Muscle of back (tissue), 11 donors: ENCODE data around the gene FAT3. TPM values are rescaled to one million over a fixed set of nuclear protein-coding genes. Genes with fewer than 3 reads are reported as not detected.

Experiments
- DNase-seq, 3 donors: peaks; one replicate each; pipeline versions ENCODE4 v3.0.0 to v3.0.0-alpha.2; 2013
- polyA plus RNA-seq, 10 donors: library from polyadenylated mRNA; unstranded; fragments of 120-200 nt; gene quantifications; one replicate each; pipeline ENCODE4 v1.2.1, GENCODE V29; 2013; ENCODE audit not compliant: insufficient read length in 10 of 10

FAT3 gene
- polyA plus RNA-seq, 10 donors: 1.6 to 5.4 (median 2.6) TPM

- DNase-seq: peak in 1 of 3 donors; percentile 45
Observed at GRCh38 chr11:92227230-92227814, 2.7 kb downstream of the FAT3 start.

GRCh38 chr11:92227959-92228935 lies 3.6 kb downstream of the FAT3 start:
- no peak for DNase-seq

GRCh38 chr11:92236856-92237255 lies 12.2 kb downstream of the FAT3 start:
- no peak for DNase-seq

DNA sequence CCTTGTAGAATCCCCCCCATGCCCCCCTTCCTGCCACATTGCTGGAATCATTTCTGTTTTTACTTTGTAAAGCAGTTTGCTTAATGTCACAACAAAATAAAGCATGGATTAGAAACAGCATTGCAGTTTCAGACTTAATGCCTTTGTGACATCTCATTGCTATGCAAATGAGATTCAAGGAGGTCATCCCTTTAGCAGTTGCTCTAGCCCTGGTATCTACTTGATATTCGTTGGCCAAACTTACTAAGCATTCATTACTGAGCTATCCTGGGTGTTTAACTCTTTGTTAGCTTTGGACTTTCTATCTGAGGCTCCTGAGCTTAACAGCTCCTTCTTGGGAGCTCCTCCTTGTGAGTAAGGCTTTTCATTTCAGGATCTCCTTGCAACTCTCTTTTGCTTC lies 16.3 kb downstream of the FAT3 start:
- no peak for DNase-seq

DNA sequence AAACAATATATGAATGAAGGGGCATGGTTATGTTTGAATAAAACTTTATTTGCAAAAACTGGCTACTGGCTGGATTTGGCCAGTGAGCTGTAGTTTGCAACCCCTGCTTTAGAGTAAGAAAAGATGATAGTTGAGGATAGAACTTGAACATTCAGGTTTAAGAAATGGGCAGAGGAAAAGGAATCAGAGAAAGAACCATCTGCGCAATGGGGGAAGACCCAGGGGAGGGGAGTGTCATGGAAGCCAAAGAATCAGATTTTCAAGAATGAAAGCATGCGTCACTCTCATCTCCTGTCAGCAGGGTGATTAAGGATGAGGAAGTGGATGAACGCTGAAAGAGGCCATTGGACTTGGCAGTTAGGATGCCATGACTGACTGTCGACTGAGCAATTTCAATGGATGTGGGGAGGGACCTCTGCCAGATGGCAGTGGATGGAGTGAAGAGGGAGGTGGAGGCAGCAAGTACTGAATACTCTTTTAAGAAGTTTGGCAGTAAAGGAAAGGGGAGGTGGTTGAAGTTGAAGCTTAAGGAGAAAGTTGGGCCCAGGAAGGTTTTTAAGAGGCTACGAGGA lies 21.2 kb downstream of the FAT3 start:
- no peak for DNase-seq

DNA sequence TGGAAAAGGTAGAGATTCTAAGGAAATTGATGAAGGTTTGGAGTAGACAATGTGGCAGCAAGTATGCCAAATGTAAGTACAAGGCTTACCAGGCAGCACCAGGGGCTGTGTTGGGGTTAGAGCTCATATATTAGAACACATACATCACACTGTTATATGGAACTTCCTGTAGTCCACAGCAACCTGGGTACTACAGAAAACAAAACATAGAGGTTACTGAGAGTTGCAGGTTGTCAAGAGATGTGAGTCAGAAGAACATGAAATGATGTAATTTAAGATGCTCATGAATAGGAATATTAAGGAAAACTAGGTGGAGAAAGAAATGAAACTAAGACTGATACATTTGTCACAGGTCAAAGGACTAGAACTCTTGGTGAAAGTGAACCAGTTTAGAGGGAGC lies 22.0 kb downstream of the FAT3 start:
- no peak for DNase-seq

DNA sequence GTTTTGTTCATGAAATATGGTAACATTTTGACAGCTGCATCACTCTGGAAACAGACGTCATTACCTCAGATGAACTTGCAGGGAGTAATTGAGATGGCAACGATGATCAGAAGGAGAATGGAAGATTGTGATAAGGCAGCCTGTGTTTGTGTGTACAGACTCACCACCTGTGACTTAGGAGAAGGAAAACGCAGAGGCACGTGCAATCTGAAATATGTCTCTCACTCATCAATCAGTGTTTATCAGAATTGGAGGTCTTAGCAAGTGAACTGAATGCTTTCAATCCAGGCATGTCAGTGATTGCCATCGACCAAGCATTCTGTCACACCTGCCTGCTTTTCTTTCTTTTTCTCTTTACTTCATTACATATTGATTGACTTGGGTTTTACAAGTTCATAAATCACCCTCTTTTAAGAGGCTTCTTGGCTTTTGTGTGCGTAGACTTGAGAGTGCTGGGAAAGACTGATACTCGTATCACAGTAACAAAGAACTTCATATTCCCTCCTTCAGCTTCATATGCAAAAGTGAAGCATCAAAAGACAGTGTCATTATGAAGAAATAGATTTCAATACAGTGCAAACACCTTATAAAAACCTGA lies 24.6 kb downstream of the FAT3 start:
- DNase-seq: no peak

GRCh38 chr11:92251980-92252379 lies 27.4 kb downstream of the FAT3 start:
- DNase-seq: no peak

DNA sequence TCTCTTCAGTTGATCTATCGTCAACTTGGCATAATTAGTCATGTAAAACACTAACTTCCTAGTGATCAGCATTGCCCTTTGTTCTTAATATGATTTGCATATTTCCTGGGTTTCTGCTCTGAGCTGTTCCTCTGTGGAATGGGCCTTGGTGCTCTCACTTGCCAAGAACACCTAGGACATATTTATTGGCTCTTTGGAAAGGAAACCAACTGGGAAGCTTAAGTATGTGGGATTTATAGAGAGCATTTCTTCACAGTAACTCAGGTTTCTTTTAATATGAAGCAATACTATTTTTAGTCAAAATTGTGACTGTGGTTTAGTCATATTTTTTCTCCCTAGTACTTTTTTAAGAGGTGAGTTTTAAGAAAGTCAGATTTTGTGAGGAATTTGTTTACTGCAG lies 28.8 kb downstream of the FAT3 start:
- DNase-seq: no peak

GRCh38 chr11:92253945-92254344 lies 29.3 kb downstream of the FAT3 start:
- no peak for DNase-seq

- DNase-seq: no peak
Observed at GRCh38 chr11:92257536-92257935, 32.9 kb downstream of the FAT3 start.

DNA sequence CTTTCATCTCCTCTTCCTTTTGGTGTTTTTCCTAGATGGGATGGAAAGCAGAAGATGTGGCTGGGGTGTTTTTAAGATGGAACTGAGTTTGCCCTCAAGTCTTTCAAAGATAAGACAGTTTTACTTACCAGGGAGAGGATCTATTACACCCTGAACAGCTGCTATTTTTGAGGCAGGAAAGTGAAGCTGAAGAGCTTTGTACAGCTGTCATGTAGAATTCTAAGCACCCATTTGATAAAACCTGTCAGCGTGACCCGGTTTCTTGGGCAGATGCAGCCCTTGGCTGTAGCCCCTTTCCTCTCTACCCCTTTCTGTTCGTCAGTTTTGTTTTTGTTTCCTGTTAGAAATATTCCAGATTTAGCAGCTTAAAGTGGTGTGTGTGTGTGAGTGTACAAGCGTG lies 35.2 kb downstream of the FAT3 start:
- DNase-seq: no peak

GRCh38 chr11:92264350-92264749 lies 39.7 kb downstream of the FAT3 start:
- DNase-seq: no peak

- no peak for DNase-seq
Observed at GRCh38 chr11:92266806-92267205, 42.2 kb downstream of the FAT3 start.

- DNase-seq: no peak
Observed at GRCh38 chr11:92267278-92267677, 42.7 kb downstream of the FAT3 start.

GRCh38 chr11:92267968-92268367 lies 43.4 kb downstream of the FAT3 start:
- DNase-seq: no peak

GRCh38 chr11:92268546-92268945 lies 43.9 kb downstream of the FAT3 start:
- DNase-seq: no peak

GRCh38 chr11:92269021-92269420 lies 44.4 kb downstream of the FAT3 start:
- DNase-seq: peak in 1 of 3 donors; percentile 32

- DNase-seq: no peak
Observed at GRCh38 chr11:92269841-92270240, 45.2 kb downstream of the FAT3 start.

DNA sequence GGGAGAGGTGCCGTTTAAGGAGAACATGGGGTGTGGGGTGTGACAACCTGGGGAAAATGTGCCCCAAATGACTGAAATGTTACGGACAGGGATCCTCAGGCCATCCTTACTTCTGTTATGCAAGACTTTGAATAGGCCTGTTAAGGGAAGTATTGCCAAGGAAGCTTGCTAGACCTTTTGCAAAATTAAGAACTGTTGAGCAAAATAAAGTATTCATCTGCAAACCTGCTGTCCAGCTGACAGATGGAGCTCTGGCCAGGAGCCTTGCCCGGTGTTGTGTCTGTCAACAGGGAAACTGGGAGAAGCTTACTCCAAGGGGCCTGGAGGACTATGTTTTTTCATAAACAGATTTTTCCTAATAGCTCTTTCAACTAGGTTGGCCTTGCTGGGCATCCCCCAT lies 48.0 kb downstream of the FAT3 start:
- peak in 2 of 3 donors; percentile 10 to 42 for DNase-seq
